ENCODE data around the gene SCAF1. TPM values are rescaled to one million over a fixed set of nuclear protein-coding genes. Genes with fewer than 3 reads are reported as not detected.

Gene SCAF1
- total RNA-seq, 1 donor from 2014 or later: 84.4 TPM

DNA sequence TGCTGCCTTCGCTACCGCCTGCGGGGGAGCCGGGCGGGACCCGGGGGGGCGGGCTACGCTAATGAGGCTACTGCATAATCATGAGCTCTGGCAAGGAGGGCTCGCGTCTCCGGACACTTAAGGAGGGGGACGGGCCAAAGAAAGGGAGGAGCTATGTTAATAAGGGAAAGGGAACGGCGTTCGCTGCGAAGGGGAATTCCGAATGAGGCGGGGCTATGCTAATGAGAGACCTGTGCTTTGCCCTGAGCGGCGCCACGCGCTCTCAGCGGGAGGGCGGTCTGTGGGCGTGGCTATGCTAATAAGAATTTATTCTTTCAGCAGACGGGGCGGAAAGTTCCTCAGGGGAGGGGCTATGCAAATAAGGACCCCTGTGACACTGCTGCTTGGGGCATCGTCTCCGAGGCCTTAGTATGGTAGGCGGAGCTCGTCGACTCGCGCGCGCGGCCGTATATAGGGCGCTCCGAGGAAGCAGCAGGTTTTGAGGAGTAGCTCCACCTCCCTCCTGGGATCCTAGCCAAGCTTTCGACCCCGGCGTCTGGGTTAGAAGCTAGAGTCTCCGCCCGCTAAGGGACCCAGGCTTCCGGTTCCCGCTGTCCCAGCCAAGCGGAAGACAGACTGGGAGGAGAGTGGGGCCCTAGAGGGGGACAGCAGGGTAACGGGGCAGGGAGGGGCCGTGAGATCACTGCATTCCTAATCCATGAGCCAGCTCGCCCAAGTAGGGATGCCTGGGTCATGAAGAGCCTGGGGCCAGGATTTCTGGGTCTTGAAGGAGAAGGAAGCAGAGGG is 1.7 kb upstream of the SCAF1 start, which contains the start of gene RRAS:
Gene RRAS (minus strand): TSS at position 31 of the 786 bp plus-strand sequence. CDS start 45 bp downstream, outside the sequence.
- H3K4me1 Mint-ChIP-seq (ENCODE audit: low read depth, unreplicated experiment): peaks cover 44% of the 10 kb centered on the region
- H3K36me3 Mint-ChIP-seq (ENCODE audit: unreplicated experiment): no peaks in the 10 kb centered on the region
- peak; percentile 99 for DNase-seq
- H3K27me3 Mint-ChIP-seq (ENCODE audit: unreplicated experiment): peaks cover 14% of the 10 kb centered on the region
- peak within 1 kb of the TSS; percentile 97 for H3K27ac Mint-ChIP-seq (ENCODE audit: unreplicated experiment)
- peaks cover 14% of the 10 kb centered on the region for H3K9me3 Mint-ChIP-seq (ENCODE audit: unreplicated experiment)
- TF ChIP-seq, protein P1, sequence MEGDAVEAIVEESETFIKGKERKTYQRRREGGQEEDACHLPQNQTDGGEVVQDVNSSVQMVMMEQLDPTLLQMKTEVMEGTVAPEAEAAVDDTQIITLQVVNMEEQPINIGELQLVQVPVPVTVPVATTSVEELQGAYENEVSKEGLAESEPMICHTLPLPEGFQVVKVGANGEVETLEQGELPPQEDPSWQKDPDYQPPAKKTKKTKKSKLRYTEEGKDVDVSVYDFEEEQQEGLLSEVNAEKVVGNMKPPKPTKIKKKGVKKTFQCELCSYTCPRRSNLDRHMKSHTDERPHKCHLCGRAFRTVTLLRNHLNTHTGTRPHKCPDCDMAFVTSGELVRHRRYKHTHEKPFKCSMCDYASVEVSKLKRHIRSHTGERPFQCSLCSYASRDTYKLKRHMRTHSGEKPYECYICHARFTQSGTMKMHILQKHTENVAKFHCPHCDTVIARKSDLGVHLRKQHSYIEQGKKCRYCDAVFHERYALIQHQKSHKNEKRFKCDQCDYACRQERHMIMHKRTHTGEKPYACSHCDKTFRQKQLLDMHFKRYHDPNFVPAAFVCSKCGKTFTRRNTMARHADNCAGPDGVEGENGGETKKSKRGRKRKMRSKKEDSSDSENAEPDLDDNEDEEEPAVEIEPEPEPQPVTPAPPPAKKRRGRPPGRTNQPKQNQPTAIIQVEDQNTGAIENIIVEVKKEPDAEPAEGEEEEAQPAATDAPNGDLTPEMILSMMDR (IDR thresholded peaks at IDR 0.05; ENCODE audit: partially characterized antibody, unreplicated experiment): no peak
- H3K4me3 Mint-ChIP-seq (ENCODE audit: unreplicated experiment): peak within 1 kb of the TSS; percentile 93

DNA sequence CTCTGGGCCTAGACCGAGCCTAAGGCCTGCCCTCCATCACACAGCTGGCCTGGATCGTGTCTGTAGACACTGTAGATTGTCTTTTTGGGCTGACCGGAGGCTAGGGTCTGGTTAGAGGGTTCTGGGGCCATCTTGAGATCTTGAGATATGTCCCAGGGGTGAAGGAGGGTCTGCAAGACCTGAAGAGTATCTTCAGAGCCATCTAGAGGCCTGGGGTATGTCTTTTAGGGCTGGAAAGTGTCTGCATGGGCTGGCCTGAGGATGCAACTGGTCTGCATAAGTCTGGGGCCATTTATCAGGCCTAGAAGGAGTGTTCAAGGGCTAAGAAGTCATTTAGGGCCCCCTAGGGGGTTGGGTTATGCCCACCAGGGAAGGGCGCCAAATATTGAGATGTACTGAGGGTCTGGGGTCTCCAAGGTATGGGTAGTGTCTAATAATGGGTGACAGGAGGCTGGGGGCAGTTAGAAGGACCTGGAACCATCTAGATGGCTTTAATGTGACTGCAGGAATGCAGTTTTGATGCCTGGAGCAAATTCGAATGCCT is 555 bp downstream of the SCAF1 start:
- peaks cover 38% of the 10 kb centered on the region for H3K4me1 Mint-ChIP-seq (ENCODE audit: low read depth, unreplicated experiment)
- peaks cover 11% of the 10 kb centered on the region for H3K27me3 Mint-ChIP-seq (ENCODE audit: unreplicated experiment)
- TF ChIP-seq, protein P1 (IDR thresholded peaks at IDR 0.05; ENCODE audit: partially characterized antibody, unreplicated experiment): no peak
- no peak for DNase-seq
- peak overlapping the region; percentile 100 for H3K4me3 Mint-ChIP-seq (ENCODE audit: unreplicated experiment)
- peak overlapping the region; percentile 96 for H3K27ac Mint-ChIP-seq (ENCODE audit: unreplicated experiment)
- peaks cover 14% of the 10 kb centered on the region for H3K9me3 Mint-ChIP-seq (ENCODE audit: unreplicated experiment)
- no peaks in the 10 kb centered on the region for H3K36me3 Mint-ChIP-seq (ENCODE audit: unreplicated experiment)

DNA sequence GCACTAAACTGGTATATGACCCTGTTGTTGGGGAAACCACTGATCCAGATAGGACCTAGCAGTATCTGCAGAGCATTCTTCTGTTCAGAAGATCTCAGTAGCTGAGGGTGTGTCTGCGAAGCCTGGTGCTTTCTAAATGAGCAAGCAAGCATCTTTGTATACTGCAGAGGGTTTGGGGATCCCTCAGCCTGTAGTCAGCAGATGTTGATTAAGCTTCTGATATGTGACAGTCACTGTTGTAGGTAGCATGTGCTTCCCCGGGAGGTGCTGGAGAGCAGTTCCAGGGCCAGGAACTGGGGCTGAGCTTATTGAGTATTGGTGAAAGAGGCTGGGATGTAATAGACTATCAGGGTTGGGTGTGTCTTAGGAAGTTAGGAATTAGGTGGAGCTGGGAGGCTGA is 1.5 kb downstream of the SCAF1 start:
- peak overlapping the region; percentile 6 for H3K27ac Mint-ChIP-seq (ENCODE audit: unreplicated experiment)

DNA sequence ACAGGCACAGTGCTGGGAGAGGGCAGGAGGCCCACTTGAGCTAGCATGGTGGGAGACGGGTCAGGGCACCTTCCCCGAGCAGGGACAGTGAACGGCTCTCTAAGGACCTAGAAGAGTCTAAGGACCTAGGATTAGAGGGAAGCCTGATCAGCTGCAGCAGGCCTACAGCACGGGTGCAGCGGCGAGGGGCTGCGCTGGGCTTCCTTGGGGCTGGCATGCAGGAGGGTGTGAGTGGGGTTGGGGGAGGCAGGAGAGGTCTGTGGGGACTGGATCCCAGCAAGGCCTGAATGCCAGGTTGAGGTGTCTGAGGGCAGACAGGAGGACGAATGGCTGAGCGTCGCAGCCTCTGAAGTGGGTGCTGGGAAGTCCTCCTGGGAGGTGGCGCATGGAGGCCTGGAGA is 3.6 kb downstream of the SCAF1 start:
- H3K9me3 Mint-ChIP-seq (ENCODE audit: unreplicated experiment): peaks cover 11% of the 10 kb centered on the region
- TF ChIP-seq, protein P1 (IDR thresholded peaks at IDR 0.05; ENCODE audit: partially characterized antibody, unreplicated experiment): no peak
- H3K4me1 Mint-ChIP-seq (ENCODE audit: low read depth, unreplicated experiment): peaks cover 25% of the 10 kb centered on the region
- no peaks in the 10 kb centered on the region for H3K36me3 Mint-ChIP-seq (ENCODE audit: unreplicated experiment)
- peaks cover 7% of the 10 kb centered on the region for H3K27me3 Mint-ChIP-seq (ENCODE audit: unreplicated experiment)
- H3K4me3 Mint-ChIP-seq (ENCODE audit: unreplicated experiment): peak overlapping the region; percentile 30
- H3K27ac Mint-ChIP-seq (ENCODE audit: unreplicated experiment): peak overlapping the region; percentile 62
- DNase-seq: no peak

More for the DNA sequence above, 1.5 kb downstream of the SCAF1 start:
- no peaks in the 10 kb centered on the region for H3K36me3 Mint-ChIP-seq (ENCODE audit: unreplicated experiment)
- TF ChIP-seq, protein P1 (IDR thresholded peaks at IDR 0.05; ENCODE audit: partially characterized antibody, unreplicated experiment): no peak
- H3K4me3 Mint-ChIP-seq (ENCODE audit: unreplicated experiment): peak overlapping the region; percentile 100
- no peak for DNase-seq
- H3K9me3 Mint-ChIP-seq (ENCODE audit: unreplicated experiment): peaks cover 12% of the 10 kb centered on the region
- peaks cover 7% of the 10 kb centered on the region for H3K27me3 Mint-ChIP-seq (ENCODE audit: unreplicated experiment)
- peaks cover 34% of the 10 kb centered on the region for H3K4me1 Mint-ChIP-seq (ENCODE audit: low read depth, unreplicated experiment)

DNA sequence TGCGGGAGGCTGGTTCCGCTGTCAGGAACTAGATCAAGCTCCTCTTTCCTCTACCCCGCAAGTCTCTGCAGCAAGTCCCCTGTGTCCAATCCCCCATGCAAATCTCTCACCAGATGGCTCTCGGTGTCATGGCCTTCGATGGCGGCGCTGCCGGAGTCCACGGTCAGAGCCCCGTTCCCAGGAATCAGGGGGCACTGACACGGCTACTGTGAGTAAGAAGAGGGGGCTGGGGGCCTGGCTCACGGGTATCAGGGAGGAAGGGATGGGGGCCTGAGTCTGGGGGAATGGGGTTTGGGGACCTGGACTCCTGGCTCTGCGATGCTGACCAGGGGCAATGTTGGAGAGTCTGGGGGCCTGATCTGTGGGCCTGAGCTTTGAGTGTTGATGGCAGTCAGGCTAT is 4.0 kb downstream of the SCAF1 start:
- Mint-ChIP-seq H3K36me3 (ENCODE audit: unreplicated experiment) (no peaks in the 10 kb centered on the region), H3K9me3 (ENCODE audit: unreplicated experiment) (peaks cover 12% of the 10 kb centered on the region), H3K4me1 (ENCODE audit: low read depth, unreplicated experiment) (peaks cover 21% of the 10 kb centered on the region), H3K27me3 (ENCODE audit: unreplicated experiment) (peaks cover 7% of the 10 kb centered on the region), H3K27ac (ENCODE audit: unreplicated experiment) (peak overlapping the region; percentile 62), H3K4me3 (ENCODE audit: unreplicated experiment) (peak overlapping the region; percentile 30)
- no peak for DNase-seq
- TF ChIP-seq, protein P1 (IDR thresholded peaks at IDR 0.05; ENCODE audit: partially characterized antibody, unreplicated experiment): no peak
